Caco-2 (cell line): ENCODE results near the gene PGAM4. TPM values are rescaled to one million over a fixed set of nuclear protein-coding genes. Genes with fewer than 3 reads are reported as not detected.

Source experiments
- BruUV-seq: library from RNA; stranded (reverse); fragments of 400-500 nt; replicated peaks from 2 replicates; lab custom pipeline; 2021; lab: Mats Ljungman, UMichigan
- CTCF ChIA-PET: fragments of 300-600 bp; sonication (Branson Sonifier 250); formaldehyde crosslinking; loops from one replicate; lab custom pipeline; 2022; ENCODE audit warnings: antibody characterized with exemption; lab: Charles Lee
- POLR2A ChIA-PET: fragments of 300-600 bp; sonication (Branson Sonifier 250); formaldehyde crosslinking; loops from one replicate; lab custom pipeline; 2022; ENCODE audit warnings: antibody characterized with exemption; lab: Charles Lee
- DNase-seq, 2 experiments: peaks; one replicate each; pipeline versions ENCODE4 v3.0.0 to v3.0.0-alpha.2; 2020 to 2022
- H3K27me3 ChIP-seq: replicated peaks from 2 replicates; pipeline ENCODE4 v1.6.0; 2011; ENCODE audit warnings: low read length; ENCODE audit not compliant: control insufficient read depth, insufficient read depth
- H3K36me3 ChIP-seq: 2 replicates; pipeline ENCODE4 v1.5.1; 2011; ENCODE audit warnings: low read length; ENCODE audit not compliant: control insufficient read depth, insufficient read depth
- H3K4me1 ChIP-seq: fragments of 250-450 bp; sonication (Bioruptor Pico); 2 replicates; pipeline ENCODE4 v1.5.1; 2020; ENCODE audit warnings: mild to moderate bottlenecking
- H3K4me3 ChIP-seq: 2 replicates; pipeline ENCODE4 v1.5.1; 2011; ENCODE audit warnings: low read depth, mild to moderate bottlenecking, control low read depth, low read length
- H3K9me3 ChIP-seq: fragments of 250-450 bp; sonication (Bioruptor Pico); 2 replicates; pipeline ENCODE4 v1.5.1; 2020; ENCODE audit warnings: mild to moderate bottlenecking, moderate library complexity
- H3K27ac Mint-ChIP-seq: one replicate; pipeline ENCODE4 v1.8.0; 2022; ENCODE audit warnings: mixed read lengths; ENCODE audit not compliant: unreplicated experiment
- H3K27me3 Mint-ChIP-seq: one replicate; pipeline ENCODE4 v1.8.0; 2022; ENCODE audit warnings: mixed read lengths; ENCODE audit not compliant: insufficient read depth, unreplicated experiment
- H3K36me3 Mint-ChIP-seq: one replicate; pipeline ENCODE4 v1.8.0; 2022; ENCODE audit warnings: mild to moderate bottlenecking, mixed read lengths; ENCODE audit not compliant: insufficient read depth, unreplicated experiment
- H3K4me1 Mint-ChIP-seq: one replicate; pipeline ENCODE4 v1.8.0; 2022; ENCODE audit warnings: low read depth, mixed read lengths; ENCODE audit not compliant: unreplicated experiment
- H3K4me3 Mint-ChIP-seq: one replicate; pipeline ENCODE4 v1.8.0; 2022; ENCODE audit warnings: mild to moderate bottlenecking, moderate library complexity, mixed read lengths; ENCODE audit not compliant: unreplicated experiment
- H3K9me3 Mint-ChIP-seq: one replicate; pipeline ENCODE4 v1.8.0; 2022; ENCODE audit warnings: mixed read lengths; ENCODE audit not compliant: unreplicated experiment
- intact Hi-C: fragments of 100-400 bp; cut with micrococcal nuclease; formaldehyde crosslinking; loops from one replicate; pipeline ENCODE4 v1.10.0; 2022; ENCODE audit not compliant: unreplicated experiment
- total RNA-seq: library from RNA; stranded (reverse); gene quantifications from 2 replicates; pipeline ENCODE4 v1.2.3, GENCODE V29; 2022
- TF ChIP-seq, protein P1 (sequence below), 2 experiments: fragments of 200-600 bp in 1 of 2; IDR thresholded peaks; 1 replicate in 1 of 2; 2 replicates in 1 of 2; pipeline versions ENCODE4 v1.5.1 to v1.8.0; 2011 to 2022; ENCODE audit warnings: antibody characterized with exemption in 1 of 2, control low read depth in 1 of 2, inconsistent platforms in 1 of 2, low read depth in 1 of 2, low read length in 1 of 2, mild to moderate bottlenecking in 1 of 2, moderate library complexity in 1 of 2; ENCODE audit not compliant: insufficient read depth in 1 of 2, severe bottlenecking in 1 of 2, unreplicated experiment in 1 of 2

The PGAM4 gene
- total RNA-seq, 1 experiment from 2014 or later, result not detected

DNA sequence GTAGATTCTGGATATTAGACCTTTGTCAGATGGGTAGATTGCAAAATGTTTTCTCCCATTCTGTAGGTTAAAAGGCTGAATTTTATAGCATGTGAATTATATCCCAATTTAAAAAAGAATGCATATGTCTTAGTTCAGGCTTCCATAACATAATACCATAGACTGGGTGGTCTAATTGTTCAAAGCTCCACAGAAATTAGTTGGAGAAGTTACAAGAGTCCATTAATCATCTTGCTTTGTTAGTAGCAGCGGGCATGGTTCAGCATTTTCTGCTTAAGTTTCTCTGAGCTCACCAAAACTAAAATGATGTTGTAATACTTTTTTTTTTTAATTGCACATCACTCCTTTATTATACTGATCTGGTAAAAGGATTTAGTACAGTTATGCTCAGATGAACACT is 1.8 kb downstream of the PGAM4 start:
- no peak overlapping the region for H3K27ac Mint-ChIP-seq

GRCh38 chrX:77966361-77966760 is 3.1 kb downstream of the PGAM4 start:
- CTCF ChIA-PET, result no interaction called here
- Mint-ChIP-seq H3K27me3 (no peaks in the 10 kb centered on the region), H3K4me1 (no peaks in the 10 kb centered on the region), H3K4me3 (no peak overlapping the region), H3K27ac (no peak overlapping the region), H3K9me3 (no peaks in the 10 kb centered on the region), H3K36me3 (no peaks in the 10 kb centered on the region)
- TF ChIP-seq, protein P1, sequence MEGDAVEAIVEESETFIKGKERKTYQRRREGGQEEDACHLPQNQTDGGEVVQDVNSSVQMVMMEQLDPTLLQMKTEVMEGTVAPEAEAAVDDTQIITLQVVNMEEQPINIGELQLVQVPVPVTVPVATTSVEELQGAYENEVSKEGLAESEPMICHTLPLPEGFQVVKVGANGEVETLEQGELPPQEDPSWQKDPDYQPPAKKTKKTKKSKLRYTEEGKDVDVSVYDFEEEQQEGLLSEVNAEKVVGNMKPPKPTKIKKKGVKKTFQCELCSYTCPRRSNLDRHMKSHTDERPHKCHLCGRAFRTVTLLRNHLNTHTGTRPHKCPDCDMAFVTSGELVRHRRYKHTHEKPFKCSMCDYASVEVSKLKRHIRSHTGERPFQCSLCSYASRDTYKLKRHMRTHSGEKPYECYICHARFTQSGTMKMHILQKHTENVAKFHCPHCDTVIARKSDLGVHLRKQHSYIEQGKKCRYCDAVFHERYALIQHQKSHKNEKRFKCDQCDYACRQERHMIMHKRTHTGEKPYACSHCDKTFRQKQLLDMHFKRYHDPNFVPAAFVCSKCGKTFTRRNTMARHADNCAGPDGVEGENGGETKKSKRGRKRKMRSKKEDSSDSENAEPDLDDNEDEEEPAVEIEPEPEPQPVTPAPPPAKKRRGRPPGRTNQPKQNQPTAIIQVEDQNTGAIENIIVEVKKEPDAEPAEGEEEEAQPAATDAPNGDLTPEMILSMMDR (IDR thresholded peaks at IDR 0.05; ENCODE audit: insufficient read depth in 1 of 2, low read depth in 1 of 2, low read length in 1 of 2, severe bottlenecking in 1 of 2, unreplicated experiment in 1 of 2), result no peak
- Histone ChIP-seq H3K4me1 (no peaks in the 10 kb centered on the region), H3K9me3 (no peaks in the 10 kb centered on the region), H3K4me3 (no peak overlapping the region), H3K36me3 (no peaks in the 10 kb centered on the region), H3K27me3 (no peaks in the 10 kb centered on the region)
- intact Hi-C loops, result no loop called here
- DNase-seq, result no peak
- BruUV-seq, result no TSS peak
- POLR2A ChIA-PET, result no interaction called here

More for the DNA sequence above, 1.8 kb downstream of the PGAM4 start:
- Mint-ChIP-seq H3K36me3 (no peaks in the 10 kb centered on the region), H3K4me3 (no peak overlapping the region), H3K4me1 (no peaks in the 10 kb centered on the region), H3K9me3 (no peaks in the 10 kb centered on the region), H3K27me3 (no peaks in the 10 kb centered on the region)
- no TSS peak for BruUV-seq
- no peaks in the 10 kb centered on the region for H3K36me3 ChIP-seq
- H3K4me3 ChIP-seq, result no peak overlapping the region
- ChIA-PET CTCF (no interaction called here), POLR2A (no interaction called here)
- H3K27me3 ChIP-seq, result no peaks in the 10 kb centered on the region
- DNase-seq, result no peak
- no peaks in the 10 kb centered on the region for H3K4me1 ChIP-seq
- TF ChIP-seq, protein P1 (IDR thresholded peaks at IDR 0.05; ENCODE audit: insufficient read depth in 1 of 2, low read depth in 1 of 2, low read length in 1 of 2, severe bottlenecking in 1 of 2, unreplicated experiment in 1 of 2), result no peak
- H3K9me3 ChIP-seq, result no peaks in the 10 kb centered on the region
- intact Hi-C loops, result no loop called here

GRCh38 chrX:77962068-77962902 is 7.2 kb downstream of the PGAM4 start:
- no peaks in the 10 kb centered on the region for H3K36me3 Mint-ChIP-seq
- intact Hi-C loops, result no loop called here
- Histone ChIP-seq H3K4me1 (no peaks in the 10 kb centered on the region), H3K36me3 (no peaks in the 10 kb centered on the region), H3K9me3 (no peaks in the 10 kb centered on the region), H3K27me3 (no peaks in the 10 kb centered on the region), H3K4me3 (no peak overlapping the region)
- no peaks in the 10 kb centered on the region for H3K27me3 Mint-ChIP-seq
- no TSS peak for BruUV-seq
- no peak overlapping the region for H3K27ac Mint-ChIP-seq
- CTCF ChIA-PET, result no interaction called here
- no peak overlapping the region for H3K4me3 Mint-ChIP-seq
- no peaks in the 10 kb centered on the region for H3K4me1 Mint-ChIP-seq
- H3K9me3 Mint-ChIP-seq, result no peaks in the 10 kb centered on the region
- POLR2A ChIA-PET, result no interaction called here
- TF ChIP-seq, protein P1 (IDR thresholded peaks at IDR 0.05; ENCODE audit: insufficient read depth in 1 of 2, low read depth in 1 of 2, low read length in 1 of 2, severe bottlenecking in 1 of 2, unreplicated experiment in 1 of 2), result no peak
- DNase-seq, result no peak
